Right renal cortex interstitium (tissue), 3 donors: ENCODE results near the gene AHDC1. TPM values are rescaled to one million over a fixed set of nuclear protein-coding genes. Genes with fewer than 3 reads are reported as not detected.

ENCODE experiments used
- DNase-seq, 3 donors: peaks; one replicate each; pipeline ENCODE4 v3.0.0-alpha.2; 2013; ENCODE audit warnings: low read depth in 3 of 3, low spot score in 2 of 3
- polyA plus RNA-seq, 3 donors: library from polyadenylated mRNA; unstranded; fragments of 120-200 nt; gene quantifications; one replicate each; pipeline ENCODE4 v1.2.1, GENCODE V29; 2013; ENCODE audit not compliant: insufficient read length in 3 of 3

AHDC1 gene
- polyA plus RNA-seq, 3 donors, result 31.7 to 36.1 (median 36.1) TPM

DNA sequence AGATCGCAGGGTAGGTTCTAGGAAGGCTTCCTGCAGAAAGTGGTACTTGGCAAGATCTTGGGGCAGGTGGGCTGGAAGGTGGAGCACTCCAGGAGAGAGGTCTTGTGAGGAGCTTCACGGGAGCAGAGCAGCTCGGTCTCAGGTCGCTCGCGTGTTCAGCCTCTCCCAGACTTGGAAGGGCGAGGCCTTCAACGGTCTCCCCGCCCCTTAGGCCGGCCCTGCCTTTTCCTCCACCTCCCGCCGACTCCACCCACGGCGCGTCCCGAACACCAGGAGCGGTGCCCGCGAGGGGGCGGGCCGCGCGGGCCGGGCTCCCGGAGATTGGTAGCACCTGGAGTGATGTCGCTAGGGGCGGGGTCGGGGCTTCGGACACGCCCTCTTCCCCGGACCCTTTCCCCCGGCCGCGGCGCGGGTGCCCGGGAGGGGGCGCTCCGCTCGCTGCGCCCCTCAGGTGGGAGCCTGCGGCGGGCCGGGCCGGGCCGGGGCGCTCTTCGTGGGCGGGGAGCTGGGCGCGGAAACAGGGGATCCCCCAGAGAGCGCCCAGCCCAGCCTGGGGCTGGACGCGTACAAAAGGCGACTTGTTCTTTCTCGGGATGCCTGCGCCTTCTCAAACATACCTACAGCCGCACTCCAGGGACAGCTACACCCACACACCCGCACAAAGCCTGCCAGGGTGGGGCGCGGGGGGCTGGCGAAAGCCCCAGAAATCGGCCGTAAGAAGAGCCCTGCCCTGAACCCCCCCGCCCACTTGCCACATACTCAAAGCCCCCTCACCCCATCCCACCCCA lies 35.5 kb downstream of the AHDC1 start:
- DNase-seq, result peak in 2 of 3 donors; percentile 81 to 86

DNA sequence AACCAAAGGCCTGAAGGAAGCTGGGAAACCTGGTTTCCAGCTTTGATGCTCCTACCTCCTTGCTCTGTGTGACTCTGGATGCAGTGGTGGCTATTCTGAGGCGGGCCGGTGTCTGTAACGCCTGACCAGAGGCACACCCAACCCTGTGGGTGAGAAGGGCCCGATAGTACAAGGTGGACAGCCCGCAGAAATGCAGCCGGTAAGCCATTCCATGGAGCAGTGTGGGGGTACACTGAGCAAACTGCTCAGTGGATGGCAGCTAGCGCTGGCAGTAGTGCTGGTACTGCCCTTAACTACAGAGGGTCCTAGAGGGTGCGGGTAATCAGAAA lies 36.0 kb downstream of the AHDC1 start:
- DNase-seq, result no peak

DNA sequence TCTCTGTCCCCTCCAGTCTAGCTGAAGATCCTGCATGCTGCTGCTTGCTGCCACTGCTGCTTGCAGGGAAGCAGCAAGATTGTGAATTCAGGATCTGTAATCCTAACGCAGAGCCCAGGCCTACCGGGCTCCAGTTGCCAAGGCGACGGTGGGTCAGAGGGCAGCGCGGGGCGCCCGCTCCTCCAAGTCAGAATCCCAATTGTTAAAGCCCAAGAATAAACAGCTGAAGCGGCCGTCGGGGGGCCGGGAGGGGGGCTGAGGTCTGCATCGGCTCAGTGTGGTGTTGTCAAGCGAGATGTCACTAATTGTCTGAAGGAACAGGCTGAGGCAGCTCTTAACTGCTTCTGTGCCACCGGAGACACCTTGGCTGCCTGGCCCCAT lies 36.8 kb downstream of the AHDC1 start:
- DNase-seq, result no peak

DNA sequence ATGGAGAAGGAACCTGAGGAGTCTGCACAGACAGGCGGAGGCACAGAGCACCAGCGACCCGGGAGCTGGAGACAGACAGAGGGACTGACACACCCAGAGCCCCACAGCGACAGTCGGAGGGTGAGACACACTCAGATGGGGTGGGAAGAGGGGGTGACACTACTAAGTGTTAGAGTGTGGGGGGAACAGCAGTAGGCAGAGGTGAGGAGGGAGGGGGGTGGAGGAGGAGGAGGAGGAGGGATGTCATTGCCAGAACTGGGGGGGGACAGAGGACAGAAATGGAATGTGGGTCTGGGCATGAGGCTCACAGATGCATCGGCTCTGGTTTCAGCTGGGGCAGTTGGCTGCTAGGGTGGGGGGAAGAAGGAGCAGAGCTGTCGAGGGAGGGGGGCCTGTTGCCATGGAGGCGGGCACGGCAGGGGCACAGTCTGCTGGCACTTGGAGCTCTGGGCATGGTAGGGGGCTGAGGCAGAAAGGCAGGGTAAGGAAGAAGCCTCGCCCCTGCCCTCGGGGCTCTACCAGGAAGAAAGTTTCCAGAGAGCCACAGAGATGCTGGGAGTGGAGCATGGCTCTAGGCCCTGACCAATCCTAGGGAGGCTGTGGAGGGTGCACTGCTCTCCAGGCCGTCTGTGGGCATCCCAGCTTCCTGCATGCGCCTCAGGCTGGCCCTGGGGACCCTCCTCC lies 37.3 kb downstream of the AHDC1 start:
- DNase-seq, result no peak

DNA sequence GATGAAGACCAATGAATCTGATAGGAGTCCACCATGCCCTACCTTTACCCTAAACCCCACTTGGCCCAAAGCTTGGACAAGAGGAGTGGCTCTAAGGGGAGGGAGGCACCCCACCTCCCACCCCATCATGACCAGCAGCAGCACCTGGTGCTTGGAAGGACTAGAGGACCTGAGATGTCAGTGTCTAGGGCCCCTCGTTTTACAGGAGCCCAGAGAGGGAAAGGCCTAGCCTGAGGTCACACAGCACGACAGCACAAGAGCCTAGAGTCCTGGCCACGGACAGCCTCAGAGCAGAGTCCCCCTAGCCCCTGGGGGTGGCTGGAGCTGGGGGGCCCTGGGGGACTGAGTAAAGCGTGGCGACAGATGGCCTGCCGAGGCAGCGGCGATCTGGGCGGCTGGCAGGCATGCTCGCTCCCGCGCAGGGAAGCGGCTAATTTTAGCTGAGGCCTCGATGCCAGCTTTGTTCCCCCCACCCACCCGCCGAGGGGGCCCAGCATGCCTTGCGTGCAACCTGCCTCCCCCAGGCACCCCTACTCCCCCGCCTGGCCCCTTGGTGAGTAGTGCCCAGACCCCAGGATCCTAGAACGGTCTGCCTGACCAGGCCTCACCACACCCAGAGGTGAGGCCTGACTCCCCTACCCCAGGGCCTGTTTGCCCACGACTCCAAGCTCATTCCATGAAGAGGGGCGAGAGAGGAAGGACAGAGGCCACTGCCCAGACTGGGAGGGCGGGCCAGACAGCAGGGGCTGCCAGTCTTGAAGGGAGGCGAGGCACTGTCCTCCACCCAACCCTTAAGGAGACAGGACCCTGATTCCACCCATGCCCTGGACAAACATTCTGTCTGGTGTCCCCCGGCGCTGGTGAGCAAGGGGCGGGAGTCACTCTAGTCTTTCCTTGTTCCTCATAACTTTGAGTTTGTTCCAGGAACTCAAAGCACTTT lies 39.0 kb downstream of the AHDC1 start:
- no peak for DNase-seq

DNA sequence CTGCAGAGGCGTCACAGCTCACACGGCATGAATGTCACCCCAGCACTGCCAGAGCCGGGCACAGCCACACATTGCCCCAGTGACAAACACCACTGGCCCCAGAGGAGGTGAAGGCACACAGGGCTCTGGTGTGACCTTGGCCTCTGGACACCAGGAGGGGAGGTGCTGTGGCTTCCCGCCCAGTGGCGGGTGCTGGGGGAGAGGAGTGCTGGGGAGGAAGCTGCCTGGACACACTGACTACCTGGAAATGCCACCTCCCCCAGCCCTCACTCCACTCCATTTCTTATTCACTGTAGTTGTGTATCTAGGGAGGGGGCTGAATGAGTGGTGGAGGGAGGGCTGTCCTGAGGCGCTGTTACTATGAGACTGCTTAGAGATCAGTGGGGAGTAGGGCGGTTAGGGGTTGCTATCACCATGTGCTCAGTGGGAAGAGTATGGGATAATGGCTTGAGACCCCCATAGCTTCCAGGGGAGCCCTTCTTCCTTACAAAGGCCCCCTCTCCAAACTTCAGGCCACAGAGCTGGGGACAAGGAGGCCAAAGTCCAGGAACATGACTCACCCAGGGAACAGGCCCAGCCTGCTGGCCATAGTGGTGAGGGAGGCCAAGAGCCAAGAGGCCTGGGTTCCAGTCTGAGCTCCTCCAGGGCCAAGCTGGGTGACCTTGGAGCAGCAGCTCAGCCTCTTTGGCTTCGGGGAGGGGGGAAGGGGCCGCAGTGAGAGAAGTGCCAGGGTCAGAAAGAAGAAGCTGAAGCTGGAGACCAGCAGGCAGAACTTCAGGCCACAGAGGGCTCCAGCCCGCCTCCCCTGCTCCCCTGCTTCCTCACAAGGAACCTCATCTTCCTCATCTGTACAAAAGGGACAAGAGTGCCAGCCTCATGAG lies 40.1 kb downstream of the AHDC1 start:
- DNase-seq, result no peak

DNA sequence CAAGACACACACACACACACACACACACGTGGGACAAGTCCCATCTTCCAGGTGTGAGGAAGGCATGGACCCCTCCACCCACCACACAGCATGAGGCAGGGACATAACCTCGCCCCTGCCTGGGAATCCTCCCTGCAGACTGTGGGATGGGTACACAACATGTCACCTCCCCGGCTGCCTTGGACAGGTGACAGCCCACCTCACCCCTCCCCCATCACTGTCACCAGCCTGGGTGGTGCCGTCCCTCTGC lies 40.7 kb downstream of the AHDC1 start:
- DNase-seq, result no peak

DNA sequence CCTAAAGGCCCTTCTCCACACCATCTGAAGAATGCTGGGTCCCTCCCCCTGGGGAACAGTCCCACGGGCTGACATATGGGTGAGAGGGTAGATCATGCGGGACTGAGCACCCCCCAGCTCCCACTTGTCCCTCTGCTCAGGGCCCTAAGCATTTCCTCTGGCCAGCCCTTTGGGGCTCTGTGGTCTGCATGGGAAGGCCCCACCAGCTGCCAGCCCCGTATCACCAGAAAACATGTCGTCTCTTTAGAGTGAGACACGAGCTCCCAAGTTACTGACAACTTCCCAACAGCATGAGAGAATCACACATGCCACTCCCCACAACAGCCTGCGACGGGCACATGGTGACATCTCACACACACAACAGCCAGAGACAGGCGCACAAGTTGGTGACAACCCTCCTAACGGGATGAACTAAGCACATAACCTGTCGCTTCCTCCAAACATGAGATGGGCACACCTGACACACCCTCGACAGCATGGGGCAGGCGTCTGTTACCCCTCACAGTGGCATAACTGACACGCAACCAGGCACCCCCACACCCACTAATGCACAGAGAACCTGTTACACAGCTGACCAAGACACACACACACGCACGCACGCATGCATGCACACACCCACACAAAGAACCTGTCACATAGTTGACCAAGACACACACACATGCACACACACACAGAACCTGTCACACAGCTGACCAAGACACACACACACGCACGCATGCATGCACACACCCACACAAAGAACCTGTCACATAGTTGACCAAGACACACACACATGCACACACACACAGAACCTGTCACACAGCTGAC lies 41.2 kb downstream of the AHDC1 start:
- DNase-seq, result no peak

DNA sequence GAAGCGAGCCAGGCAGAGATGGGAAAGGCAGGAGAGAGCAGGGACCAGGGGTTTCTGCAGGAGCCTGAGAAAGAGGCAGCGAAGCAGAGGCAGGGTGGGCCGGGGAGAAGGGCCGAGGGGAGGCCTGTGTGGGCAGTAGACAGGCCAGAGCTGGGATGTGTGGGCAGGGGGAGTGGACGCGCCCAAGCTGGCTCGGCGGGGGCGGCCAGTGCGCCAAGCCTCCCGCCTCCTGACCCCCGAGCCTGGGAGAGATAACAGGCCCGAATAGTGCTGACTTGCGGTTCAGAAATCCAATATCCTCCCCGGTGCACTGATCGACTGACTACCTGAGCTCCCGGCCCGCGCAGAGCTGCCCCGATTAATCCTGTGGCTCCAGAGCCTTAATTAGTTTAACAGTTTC lies 41.9 kb downstream of the AHDC1 start:
- no peak for DNase-seq

DNA sequence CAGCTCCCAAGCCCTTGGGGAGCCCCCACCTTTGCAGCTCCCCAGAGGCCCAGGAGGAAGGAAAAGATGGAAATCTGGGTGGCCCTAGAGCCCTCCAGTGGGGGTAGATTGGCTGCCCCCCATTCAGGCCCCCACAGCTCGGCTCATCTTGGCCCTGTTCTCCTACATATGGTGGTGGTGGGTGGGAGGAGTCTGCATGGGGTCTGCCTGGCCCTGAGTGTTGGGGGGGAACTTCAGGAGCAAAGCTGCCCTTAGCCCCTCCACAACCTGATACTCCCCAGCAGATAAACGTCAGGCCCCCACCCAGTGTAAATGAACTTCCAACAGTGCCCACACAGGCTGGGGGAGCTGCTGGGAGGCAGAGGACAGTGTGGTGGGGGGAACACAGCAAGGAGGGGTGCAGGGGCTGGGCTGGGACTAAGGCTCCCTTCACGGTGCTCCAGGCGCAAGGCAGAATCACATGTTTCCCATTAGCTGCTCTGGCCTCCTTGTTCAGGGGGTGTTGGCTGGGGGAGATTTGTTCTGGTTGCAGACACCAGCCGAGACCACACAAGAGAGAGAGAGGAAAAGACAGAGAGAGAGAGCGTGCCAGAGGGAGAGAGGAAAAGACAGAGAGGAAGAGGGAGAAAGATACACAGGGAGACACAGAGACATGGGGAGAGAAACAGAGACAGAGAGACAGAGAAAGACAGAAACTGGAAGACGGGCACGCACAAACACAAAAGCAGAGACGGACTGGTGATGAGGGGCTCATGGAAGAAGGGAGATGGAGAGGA lies 42.6 kb downstream of the AHDC1 start:
- DNase-seq, result no peak

DNA sequence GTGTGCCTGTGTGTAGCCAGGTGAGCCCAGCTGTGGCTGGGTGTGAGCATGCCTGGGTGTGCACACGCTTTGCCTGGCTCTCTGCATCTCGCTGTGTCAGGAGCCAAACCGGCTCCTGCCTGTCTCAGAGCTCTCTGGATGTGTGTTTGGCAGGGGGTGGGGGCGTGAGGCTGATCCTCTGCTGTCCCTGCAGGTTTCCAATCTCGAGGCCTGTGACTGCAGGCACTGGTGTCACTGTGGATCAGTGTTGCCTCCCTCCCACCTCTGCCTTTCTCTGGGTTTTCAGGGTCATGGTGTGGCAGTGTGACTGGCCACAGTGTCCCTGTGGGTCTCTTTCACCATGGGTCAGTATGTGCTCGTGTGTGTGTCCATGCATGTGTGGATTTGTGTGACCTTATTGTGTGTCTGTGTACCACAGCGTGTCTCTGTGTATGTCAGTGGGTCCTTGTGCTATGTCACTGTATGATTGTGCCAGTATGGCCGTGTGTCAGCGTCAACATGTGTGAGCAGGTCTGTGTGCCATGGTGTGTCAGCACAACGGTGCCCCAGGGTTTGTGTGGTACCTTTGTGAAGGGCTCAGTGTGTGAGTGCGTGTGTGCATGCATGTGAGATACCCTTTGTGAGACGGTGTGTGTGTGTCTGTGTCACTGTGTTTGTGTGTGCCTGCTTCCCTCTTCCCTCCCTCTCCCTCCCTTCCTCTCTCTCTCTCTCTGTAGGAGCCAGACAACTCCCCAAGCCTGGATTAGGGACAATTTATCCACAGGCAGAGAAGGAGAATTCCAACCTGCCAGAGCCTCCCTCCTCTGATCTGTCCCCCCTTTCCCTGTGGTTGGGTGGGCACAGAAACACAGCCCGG lies 43.4 kb downstream of the AHDC1 start:
- DNase-seq, result no peak

DNA sequence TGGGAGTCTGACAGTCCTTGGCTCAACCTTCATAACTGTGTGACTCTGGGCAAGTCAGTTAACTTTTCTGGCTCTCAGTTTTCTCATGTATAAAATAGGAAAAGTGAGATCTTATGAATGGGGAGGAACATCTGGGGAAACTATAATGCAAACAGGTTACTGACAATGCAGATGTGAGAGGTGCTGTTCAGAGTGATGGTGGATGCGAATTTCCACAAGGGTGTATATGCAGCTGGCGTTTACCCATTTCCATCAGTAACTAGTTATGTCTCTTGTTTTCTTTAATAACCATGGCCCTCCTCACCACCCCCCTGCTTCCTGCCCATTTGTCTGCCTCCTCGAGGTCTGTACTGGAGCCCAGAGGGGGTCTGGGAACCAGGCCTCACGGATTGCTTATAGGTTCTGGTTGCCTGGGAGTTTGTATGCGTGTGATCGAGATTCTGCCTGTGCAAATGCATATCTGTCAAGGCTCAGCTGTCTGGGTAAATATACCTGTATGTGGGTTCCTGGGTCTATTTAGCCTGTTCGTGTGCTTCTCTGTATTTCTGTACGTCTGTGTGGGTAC lies 44.4 kb downstream of the AHDC1 start:
- DNase-seq, result no peak

DNA sequence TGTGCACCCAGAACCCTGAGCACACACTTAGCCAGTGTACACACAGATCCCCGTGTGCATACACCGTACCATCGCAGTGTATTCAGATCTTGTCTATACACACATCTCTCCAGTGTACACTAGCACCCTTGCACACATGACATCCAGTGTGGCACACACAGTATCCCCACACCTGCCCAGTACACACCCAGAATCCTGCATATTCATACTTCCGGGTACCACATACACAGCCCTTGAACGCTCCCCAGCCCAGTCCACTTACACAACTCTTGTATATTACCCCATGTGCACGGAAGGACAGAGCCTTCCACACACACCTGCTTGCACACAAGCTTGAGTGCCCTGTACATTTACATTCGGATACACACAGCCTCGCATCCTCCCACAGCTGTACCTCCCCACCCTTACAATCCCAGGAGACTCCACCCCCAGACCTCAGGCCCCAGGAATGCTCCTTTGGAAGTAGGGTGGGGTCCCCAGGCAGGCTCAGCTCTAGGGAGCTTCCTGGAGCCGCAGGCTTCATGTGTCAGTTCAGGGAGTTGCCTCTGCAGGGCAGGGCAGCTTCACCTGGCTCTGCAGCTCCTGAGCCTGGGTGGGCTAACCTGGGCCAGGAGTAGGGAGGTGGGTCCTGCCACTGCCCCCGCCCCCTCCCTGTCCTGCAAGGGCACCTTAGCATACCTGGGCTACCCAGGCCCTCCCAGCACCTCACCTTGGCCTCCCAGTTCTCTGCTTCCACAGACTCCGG lies 46.2 kb downstream of the AHDC1 start:
- DNase-seq, result no peak

DNA sequence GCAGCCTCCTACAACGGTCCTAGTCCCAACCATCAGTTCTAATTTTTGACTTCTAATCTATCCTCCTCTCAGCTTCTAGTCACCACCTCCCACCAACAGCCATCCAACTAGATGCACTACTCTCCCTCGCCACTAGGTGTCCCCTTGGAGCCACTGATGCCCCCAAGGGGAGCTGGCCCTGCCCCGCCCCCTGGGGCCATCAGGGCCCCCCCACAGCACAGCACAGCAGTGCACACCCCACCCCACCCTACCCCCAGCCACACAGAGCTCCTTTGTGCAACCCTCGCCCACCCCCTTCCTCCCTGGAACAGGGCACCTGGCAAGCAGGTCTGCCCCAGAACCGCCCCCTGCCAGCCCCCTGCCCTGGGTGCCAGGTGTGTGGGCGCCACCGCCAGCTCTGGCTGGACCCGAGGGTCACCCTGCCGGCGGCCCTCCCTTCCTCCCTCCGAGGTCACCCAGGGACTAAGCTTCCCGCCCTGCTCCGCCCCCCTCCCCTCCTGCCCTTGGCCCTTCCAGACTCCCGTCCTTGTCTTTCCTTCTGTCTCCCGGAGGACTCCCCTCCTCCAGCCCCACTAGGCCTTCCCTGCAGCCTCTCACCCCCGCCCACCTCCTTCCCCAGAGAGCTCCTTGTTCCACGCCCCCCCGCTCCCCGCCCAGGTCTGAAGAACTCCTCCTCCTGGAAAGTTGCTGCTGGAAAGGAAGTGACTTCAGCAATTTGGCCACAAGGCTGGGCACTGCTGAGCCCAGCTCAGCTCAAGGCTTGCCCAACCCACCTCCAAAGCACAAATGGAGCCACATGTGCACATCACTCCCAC lies 47.0 kb downstream of the AHDC1 start:
- no peak for DNase-seq

DNA sequence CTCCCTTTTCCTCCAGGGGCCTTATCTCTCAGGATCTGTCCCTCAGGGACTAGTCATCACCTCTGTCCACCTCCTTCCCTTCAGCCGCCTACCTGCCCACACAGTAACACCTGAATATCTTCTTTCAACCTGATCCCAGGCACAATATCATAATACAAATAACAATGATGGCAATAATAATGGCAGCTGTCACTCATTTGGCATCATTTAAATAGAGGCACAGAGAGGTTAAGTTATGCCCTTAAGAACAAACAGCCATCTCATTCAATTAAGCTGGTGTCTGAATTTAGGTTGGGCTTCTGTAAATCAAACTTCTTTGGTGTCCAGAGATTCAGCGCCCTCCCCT lies 47.5 kb downstream of the AHDC1 start:
- DNase-seq, result no peak

DNA sequence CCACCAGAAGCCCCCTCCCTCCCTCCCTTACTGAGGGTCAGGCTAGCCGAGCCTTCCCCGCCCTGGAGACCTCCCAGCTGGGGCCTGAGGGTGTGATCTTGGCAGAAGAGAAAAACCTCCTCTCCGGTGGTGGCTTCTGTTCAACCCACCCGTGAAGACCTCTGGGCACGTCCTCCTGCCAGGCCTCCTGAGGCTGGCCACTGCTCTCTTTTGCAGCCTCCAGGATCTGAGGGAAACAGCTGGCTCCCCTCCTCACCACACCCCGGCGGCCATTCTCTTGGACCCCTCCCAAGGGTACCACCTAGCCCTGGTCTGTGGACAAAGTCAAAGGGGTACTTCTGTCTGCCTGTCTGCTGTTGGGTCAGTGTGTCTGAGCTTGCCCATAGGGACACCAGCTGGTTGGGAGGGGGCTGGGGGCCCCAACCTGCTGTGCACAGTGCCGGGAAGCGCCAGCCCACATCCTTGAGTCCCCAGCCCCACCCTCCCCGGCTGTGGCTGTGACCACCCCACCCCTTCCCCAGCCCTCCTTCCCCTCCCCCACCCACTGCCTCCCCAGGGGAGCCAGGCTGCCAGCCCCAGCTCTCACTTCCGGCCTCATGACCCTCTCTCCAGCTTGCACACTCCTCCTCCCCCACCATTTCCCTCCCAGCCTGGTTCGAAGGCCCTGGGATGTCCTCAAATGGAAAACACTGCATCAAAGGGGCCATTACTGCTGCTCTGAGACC lies 48.1 kb downstream of the AHDC1 start:
- DNase-seq, result no peak
